ENCODE measurements around the gene CCM2. TPM values are rescaled to one million over a fixed set of nuclear protein-coding genes. Genes with fewer than 3 reads are reported as not detected.

Gene CCM2
- total RNA-seq, 2 donors from 2014 or later = 30.0 to 83.6 TPM

GRCh38 chr7:44969049-44969700 lies 30.8 kb upstream of the CCM2 start:
- TF ChIP-seq POLR2AphosphoS5 (IDR thresholded peaks at IDR 0.05) (no peak), CTCF (IDR thresholded peaks at IDR 0.05) (no peak), POLR2A (IDR thresholded peaks at IDR 0.05) (no peak)
- Histone ChIP-seq H3K4me3 (no peak overlapping the region), H3K9me3 (no peaks in the 10 kb centered on the region), H3K27ac (no peak overlapping the region), H3K27me3 (replicated peaks; ENCODE audit: insufficient read depth) (no peaks in the 10 kb centered on the region), H3K36me3 (no peaks in the 10 kb centered on the region), H3K4me1 (replicated peaks) (no peaks in the 10 kb centered on the region)
- intact Hi-C loops (cut with DNase I) = no loop called here
- no peak for DNase-seq (ENCODE audit: low spot score)
- 93% methylated on average over 11 of the region's 11 CpGs for WGBS

- H3K4me3 ChIP-seq = no peak overlapping the region
- no peaks in the 10 kb centered on the region for H3K36me3 ChIP-seq
- no peak for DNase-seq (ENCODE audit: low spot score)
- H3K27me3 ChIP-seq (replicated peaks; ENCODE audit: insufficient read depth) = no peaks in the 10 kb centered on the region
- intact Hi-C loops (cut with DNase I) = no loop called here
- no peak overlapping the region for H3K27ac ChIP-seq
- H3K9me3 ChIP-seq = no peaks in the 10 kb centered on the region
- 75% methylated on average over 21 of the region's 21 CpGs for WGBS
- TF ChIP-seq CTCF (IDR thresholded peaks at IDR 0.05) = no peak
- TF ChIP-seq POLR2AphosphoS5 (IDR thresholded peaks at IDR 0.05) = no peak
- TF ChIP-seq POLR2A (IDR thresholded peaks at IDR 0.05) = no peak
- H3K4me1 ChIP-seq (replicated peaks) = no peaks in the 10 kb centered on the region
These were observed 30.1 kb upstream of the CCM2 start for GRCh38 chr7:44969701-44970522.

GRCh38 chr7:44970523-44971051 lies 29.4 kb upstream of the CCM2 start:
- intact Hi-C loops (cut with DNase I) = no loop called here
- 88% methylated on average over 18 of the region's 18 CpGs for WGBS
- no peaks in the 10 kb centered on the region for H3K27me3 ChIP-seq (replicated peaks; ENCODE audit: insufficient read depth)

GRCh38 chr7:44971188-44971901 lies 28.7 kb upstream of the CCM2 start:
- Histone ChIP-seq H3K27me3 (replicated peaks; ENCODE audit: insufficient read depth) (no peaks in the 10 kb centered on the region), H3K9me3 (no peaks in the 10 kb centered on the region), H3K27ac (no peak overlapping the region), H3K4me1 (replicated peaks) (no peaks in the 10 kb centered on the region), H3K4me3 (no peak overlapping the region), H3K36me3 (no peaks in the 10 kb centered on the region)
- no peak for DNase-seq (ENCODE audit: low spot score)
- WGBS = 84% methylated on average over 10 of the region's 10 CpGs
- intact Hi-C loops (cut with DNase I) = no loop called here
- TF ChIP-seq CTCF (IDR thresholded peaks at IDR 0.05) (no peak), POLR2AphosphoS5 (IDR thresholded peaks at IDR 0.05) (no peak), POLR2A (IDR thresholded peaks at IDR 0.05) (no peak)

More at GRCh38 chr7:44970523-44971051, 29.4 kb upstream of the CCM2 start:
- Histone ChIP-seq H3K9me3 (no peaks in the 10 kb centered on the region), H3K4me3 (no peak overlapping the region), H3K4me1 (replicated peaks) (no peaks in the 10 kb centered on the region), H3K36me3 (no peaks in the 10 kb centered on the region), H3K27ac (no peak overlapping the region)
- DNase-seq (ENCODE audit: low spot score) = no peak
- TF ChIP-seq CTCF (IDR thresholded peaks at IDR 0.05) (no peak), POLR2AphosphoS5 (IDR thresholded peaks at IDR 0.05) (no peak), POLR2A (IDR thresholded peaks at IDR 0.05) (no peak)

All from prostate gland (tissue), 2 donors.